ENCODE measurements around the gene FSIP1. TPM values are rescaled to one million over a fixed set of nuclear protein-coding genes. Genes with fewer than 3 reads are reported as not detected.

The FSIP1 gene
- total RNA-seq, 2 donors from 2014 or later, result 0.31 to 1.5 TPM

DNA sequence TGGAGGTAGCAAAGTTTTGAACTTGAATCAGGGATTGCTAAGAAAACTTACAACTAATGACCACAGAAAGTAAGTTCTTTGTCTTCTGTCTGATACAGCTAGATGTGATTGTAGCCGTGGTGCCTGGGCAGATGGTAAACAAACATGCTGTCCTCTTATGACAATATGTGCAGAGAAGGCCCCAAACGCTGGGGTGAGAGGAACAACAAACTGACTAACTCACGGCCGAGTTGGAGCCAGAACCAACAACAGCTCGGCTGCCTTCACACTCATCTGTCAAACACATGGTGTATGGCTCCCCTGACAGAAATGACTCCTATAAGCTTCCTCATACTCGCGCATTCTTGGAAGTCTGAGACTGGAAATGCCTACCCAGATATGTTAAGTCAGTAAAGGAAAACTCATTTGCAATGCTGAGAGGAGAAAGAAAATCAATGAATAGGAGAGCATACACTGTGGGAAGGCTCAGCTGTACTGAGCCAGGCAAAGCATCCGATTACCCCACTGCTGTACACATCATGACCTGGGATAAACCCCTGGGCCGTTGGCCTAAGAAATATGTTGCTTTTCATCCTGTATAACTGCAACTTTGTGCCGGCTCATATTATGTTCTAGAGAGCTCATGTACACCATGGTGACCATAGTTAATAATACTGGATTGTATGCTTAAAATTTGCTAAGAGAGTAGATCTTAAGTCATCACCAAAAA is 196.1 kb downstream of the FSIP1 start:
- peaks cover 6% of the 10 kb centered on the region for H3K36me3 Mint-ChIP-seq
- H3K9me3 Mint-ChIP-seq, result no peaks in the 10 kb centered on the region
- no peak overlapping the region for H3K4me3 Mint-ChIP-seq
- no peak for ATAC-seq
- peaks cover 2 to 3% of the 10 kb centered on the region in 2 donors for H3K27me3 Mint-ChIP-seq
- no peak overlapping the region for H3K27ac Mint-ChIP-seq
- peaks cover 19 to 25% of the 10 kb centered on the region in 2 donors for H3K4me1 Mint-ChIP-seq (ENCODE audit: low read depth in 2 of 2)
- no peak for DNase-seq (ENCODE audit: low spot score)

DNA sequence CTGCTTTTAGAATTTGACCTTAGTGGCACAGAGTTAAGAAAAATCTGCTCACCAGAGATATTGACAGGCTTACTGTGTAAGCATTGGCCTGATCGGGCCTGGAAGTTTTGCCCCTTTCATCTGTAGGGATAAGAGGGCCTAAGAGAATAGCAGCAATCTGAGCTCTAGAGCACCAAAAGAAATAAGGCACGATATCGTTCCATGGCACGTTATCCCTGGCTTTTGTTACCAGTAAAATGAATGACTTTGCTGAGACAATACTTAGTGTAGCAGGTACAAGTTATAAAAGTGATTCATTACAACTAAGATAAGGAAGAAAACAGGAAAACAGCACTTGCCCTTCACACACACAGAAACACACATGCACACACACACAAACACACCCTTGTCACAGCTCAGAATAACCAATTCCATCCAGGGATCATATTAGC is 196.8 kb downstream of the FSIP1 start:
- Mint-ChIP-seq H3K36me3 (peaks cover 1% of the 10 kb centered on the region), H3K4me1 (ENCODE audit: low read depth in 2 of 2) (peaks cover 25 to 31% of the 10 kb centered on the region in 2 donors), H3K9me3 (no peaks in the 10 kb centered on the region), H3K27ac (no peak overlapping the region), H3K27me3 (peaks cover 4 to 6% of the 10 kb centered on the region in 2 donors), H3K4me3 (no peak overlapping the region)
- DNase-seq (ENCODE audit: low spot score), result no peak
- ATAC-seq, result no peak

DNA sequence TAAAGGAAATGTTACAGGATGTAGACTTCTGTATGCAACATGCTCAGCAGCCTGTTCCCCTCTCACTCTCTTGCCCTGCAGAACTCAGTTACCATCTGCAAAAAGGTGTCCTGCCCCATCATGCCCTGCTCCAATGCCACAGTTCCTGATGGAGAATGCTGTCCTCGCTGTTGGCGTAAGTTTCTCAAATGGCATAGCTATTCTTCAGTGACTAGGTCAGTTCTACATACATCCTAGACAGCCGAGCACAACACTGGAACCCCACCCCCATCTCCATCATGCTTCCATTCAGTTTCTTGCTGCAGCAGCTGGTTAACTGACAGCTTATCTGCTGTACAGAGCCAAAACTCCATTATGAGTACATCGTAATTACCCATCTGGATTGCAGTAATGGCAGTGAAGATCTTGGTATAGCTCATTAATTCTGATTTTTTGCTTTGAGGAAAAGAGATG is 197.2 kb downstream of the FSIP1 start:
- Mint-ChIP-seq H3K4me1 (ENCODE audit: low read depth in 2 of 2) (peaks cover 25 to 31% of the 10 kb centered on the region in 2 donors), H3K27ac (no peak overlapping the region), H3K9me3 (no peaks in the 10 kb centered on the region), H3K4me3 (no peak overlapping the region), H3K27me3 (peaks cover 4 to 6% of the 10 kb centered on the region in 2 donors), H3K36me3 (no peaks in the 10 kb centered on the region)
- ATAC-seq (no peak), DNase-seq (ENCODE audit: low spot score) (no peak)

DNA sequence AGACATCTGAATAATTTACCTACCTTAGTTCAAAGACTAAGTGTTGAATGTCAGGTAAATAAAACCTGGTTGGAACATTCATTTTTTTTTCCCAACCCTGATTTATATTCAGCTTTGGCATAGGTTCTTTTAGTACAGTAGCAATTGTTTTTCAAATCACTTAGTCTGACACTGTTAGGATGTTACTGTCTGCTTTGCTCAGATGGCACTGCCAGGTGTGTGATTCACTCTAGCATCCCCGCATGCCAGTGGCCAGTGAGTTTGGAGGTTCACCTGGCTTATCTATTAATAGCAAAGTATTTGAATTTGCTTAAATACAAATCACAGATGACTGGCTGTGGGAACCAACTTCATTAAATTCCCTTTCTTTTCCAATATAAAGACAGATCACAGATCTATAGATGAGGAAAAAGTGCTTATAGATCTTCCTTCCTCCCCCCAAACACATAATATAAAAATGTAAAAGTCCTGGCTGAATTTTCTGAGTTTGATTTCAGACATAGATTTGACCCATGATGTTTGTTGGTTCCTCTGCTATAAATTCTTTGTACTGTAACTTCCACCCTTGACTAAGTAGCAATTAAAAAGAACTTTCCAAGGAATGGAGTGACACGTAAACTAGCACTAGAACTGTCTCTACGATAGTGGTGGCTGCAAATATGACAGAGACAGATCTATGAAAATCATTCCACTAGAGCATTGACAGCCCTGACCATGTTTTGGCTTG is 197.8 kb downstream of the FSIP1 start:
- H3K9me3 Mint-ChIP-seq, result no peaks in the 10 kb centered on the region
- H3K27ac Mint-ChIP-seq, result no peak overlapping the region
- H3K36me3 Mint-ChIP-seq, result no peaks in the 10 kb centered on the region
- peaks cover 26 to 33% of the 10 kb centered on the region in 2 donors for H3K4me1 Mint-ChIP-seq (ENCODE audit: low read depth in 2 of 2)
- ATAC-seq (no peak), DNase-seq (ENCODE audit: low spot score) (no peak)
- H3K4me3 Mint-ChIP-seq, result no peak overlapping the region
- H3K27me3 Mint-ChIP-seq, result peaks cover 4 to 6% of the 10 kb centered on the region in 2 donors

DNA sequence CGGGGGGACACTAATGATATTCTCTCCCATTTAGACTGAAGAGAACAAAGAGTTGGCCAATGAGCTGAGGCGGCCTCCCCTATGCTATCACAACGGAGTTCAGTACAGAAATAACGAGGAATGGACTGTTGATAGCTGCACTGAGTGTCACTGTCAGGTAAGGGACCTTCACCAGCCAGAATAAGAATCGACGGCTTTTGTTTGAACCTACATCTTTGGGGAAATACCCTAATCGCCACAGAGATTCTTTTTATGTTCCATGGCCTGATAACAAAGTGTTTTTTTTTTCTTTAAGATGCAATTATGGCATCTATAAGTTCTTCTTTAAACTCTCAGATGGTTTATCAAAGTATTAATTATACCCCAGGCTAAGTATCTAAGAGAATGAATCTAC is 198.4 kb downstream of the FSIP1 start:
- peaks cover 30 to 38% of the 10 kb centered on the region in 2 donors for H3K4me1 Mint-ChIP-seq (ENCODE audit: low read depth in 2 of 2)
- H3K27me3 Mint-ChIP-seq, result peaks cover 4 to 6% of the 10 kb centered on the region in 2 donors
- H3K27ac Mint-ChIP-seq, result no peak overlapping the region
- H3K9me3 Mint-ChIP-seq, result no peaks in the 10 kb centered on the region
- H3K4me3 Mint-ChIP-seq, result no peak overlapping the region
- no peaks in the 10 kb centered on the region for H3K36me3 Mint-ChIP-seq
- DNase-seq (ENCODE audit: low spot score), result no peak
- ATAC-seq, result no peak

DNA sequence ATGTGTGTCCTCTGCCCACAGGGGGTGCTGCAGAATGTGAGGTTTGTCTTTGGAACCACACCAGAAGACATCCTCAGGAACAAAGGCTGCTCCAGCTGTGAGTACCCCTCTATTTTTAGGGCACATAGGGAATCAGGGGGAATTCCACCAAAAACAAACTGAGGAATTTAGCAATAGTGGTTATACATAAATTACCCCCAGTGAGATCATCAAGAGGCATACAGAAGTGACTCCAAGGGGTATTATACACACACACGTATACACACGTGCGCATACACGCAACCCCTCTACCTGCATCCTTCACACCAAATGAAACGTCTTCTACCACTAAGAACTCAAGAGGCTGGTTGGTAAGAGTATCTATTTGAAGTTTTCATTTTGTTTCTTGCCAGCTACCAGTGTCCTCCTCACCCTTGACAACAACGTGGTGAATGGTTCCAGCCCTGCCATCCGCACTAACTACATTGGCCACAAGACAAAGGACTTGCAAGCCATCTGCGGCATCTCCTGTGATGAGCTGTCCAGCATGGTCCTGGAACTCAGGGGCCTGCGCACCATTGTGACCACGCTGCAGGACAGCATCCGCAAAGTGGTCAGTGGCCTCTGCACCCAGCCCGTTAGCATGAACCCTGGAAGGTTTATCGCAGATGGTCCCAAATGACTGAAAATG is 198.9 kb downstream of the FSIP1 start:
- Mint-ChIP-seq H3K27me3 (peaks cover 4 to 11% of the 10 kb centered on the region in 2 donors), H3K36me3 (no peaks in the 10 kb centered on the region), H3K4me1 (ENCODE audit: low read depth in 2 of 2) (peaks cover 30 to 38% of the 10 kb centered on the region in 2 donors), H3K27ac (no peak overlapping the region), H3K9me3 (no peaks in the 10 kb centered on the region), H3K4me3 (no peak overlapping the region)
- DNase-seq (ENCODE audit: low spot score), result no peak
- no peak for ATAC-seq

DNA sequence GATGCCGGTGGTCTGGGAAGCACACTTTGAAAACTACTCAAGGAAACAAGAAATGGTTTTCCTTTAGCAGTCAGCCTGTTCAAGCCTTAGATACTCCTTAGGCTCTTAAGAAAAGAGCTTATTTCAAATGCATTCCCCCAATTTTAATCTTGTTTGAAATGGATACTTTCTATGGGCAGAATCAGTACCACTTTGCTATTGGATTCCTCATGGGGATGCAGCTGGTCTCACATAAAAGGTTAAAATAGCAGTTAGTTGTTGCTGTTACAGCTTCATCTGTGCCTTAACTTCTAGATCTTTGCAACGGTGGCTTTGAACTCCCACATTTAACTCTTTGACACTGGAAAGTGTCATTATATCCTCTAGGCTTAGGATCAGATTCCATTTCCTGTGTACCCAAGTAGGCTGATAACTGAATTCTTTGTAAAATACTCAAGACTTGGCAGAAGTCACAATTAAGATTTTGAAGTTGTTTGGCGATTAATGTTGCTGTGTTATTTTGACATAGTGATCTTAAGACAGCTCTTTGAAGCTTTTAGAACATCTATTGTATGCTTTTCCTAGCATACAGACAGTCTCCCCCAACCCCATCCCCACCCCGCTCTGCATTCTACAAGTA is 199.6 kb downstream of the FSIP1 start:
- H3K9me3 Mint-ChIP-seq, result no peaks in the 10 kb centered on the region
- H3K4me1 Mint-ChIP-seq (ENCODE audit: low read depth in 2 of 2), result peaks cover 29 to 36% of the 10 kb centered on the region in 2 donors
- no peaks in the 10 kb centered on the region for H3K36me3 Mint-ChIP-seq
- no peak overlapping the region for H3K4me3 Mint-ChIP-seq
- peaks cover 4 to 17% of the 10 kb centered on the region in 2 donors for H3K27me3 Mint-ChIP-seq
- no peak for DNase-seq (ENCODE audit: low spot score)
- no peak for ATAC-seq
- no peak overlapping the region for H3K27ac Mint-ChIP-seq

DNA sequence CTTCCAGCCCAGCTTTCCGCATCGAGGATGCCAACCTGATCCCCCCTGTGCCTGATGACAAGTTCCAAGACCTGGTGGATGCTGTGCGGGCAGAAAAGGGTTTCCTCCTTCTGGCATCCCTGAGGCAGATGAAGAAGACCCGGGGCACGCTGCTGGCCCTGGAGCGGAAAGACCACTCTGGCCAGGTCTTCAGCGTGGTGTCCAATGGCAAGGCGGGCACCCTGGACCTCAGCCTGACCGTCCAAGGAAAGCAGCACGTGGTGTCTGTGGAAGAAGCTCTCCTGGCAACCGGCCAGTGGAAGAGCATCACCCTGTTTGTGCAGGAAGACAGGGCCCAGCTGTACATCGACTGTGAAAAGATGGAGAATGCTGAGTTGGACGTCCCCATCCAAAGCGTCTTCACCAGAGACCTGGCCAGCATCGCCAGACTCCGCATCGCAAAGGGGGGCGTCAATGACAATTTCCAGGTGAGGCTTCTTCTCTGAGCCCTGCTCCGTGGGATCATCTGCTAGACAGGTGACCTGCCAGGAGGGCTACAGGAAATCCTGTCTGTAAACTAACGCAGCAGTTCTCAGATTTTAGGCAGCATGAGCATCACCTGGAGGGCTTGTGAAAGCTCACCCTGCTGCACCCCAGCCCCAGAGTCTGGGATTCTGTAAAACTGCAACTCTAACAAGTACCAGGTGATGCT is 200.2 kb downstream of the FSIP1 start:
- ATAC-seq, result no peak
- Mint-ChIP-seq H3K4me1 (ENCODE audit: low read depth in 2 of 2) (peaks cover 25 to 33% of the 10 kb centered on the region in 2 donors), H3K27ac (no peak overlapping the region), H3K9me3 (no peaks in the 10 kb centered on the region), H3K27me3 (peaks cover 4 to 23% of the 10 kb centered on the region in 2 donors), H3K4me3 (peak overlapping the region; percentile 87), H3K36me3 (no peaks in the 10 kb centered on the region)
- no peak for DNase-seq (ENCODE audit: low spot score)

DNA sequence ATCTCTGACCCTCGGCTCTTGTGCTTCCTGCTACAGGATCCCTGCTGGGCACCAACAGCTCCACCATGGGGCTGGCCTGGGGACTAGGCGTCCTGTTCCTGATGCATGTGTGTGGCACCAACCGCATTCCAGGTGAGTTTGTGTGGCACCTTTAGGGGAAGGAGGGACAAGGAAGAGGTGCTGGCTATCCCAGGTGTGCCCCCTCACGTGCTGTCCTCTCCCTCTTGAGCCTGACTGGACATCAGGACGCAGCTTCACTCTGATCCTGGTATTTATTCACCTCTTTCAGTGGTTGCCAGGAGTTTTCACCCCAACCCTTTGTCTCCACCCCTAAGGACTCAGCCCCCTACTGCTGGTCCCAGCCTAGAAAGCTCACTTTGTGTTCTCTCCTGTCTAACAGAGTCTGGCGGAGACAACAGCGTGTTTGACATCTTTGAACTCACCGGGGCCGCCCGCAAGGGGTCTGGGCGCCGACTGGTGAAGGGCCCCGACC is 200.8 kb downstream of the FSIP1 start:
- peaks cover 7 to 29% of the 10 kb centered on the region in 2 donors for H3K27me3 Mint-ChIP-seq
- peak overlapping the region; percentile 87 for H3K4me3 Mint-ChIP-seq
- DNase-seq (ENCODE audit: low spot score), result no peak
- no peaks in the 10 kb centered on the region for H3K9me3 Mint-ChIP-seq
- no peaks in the 10 kb centered on the region for H3K36me3 Mint-ChIP-seq
- no peak for ATAC-seq
- H3K4me1 Mint-ChIP-seq (ENCODE audit: low read depth in 2 of 2), result peaks cover 25 to 33% of the 10 kb centered on the region in 2 donors
- H3K27ac Mint-ChIP-seq, result peak overlapping the region in 1 of 2 donors; percentile 6

DNA sequence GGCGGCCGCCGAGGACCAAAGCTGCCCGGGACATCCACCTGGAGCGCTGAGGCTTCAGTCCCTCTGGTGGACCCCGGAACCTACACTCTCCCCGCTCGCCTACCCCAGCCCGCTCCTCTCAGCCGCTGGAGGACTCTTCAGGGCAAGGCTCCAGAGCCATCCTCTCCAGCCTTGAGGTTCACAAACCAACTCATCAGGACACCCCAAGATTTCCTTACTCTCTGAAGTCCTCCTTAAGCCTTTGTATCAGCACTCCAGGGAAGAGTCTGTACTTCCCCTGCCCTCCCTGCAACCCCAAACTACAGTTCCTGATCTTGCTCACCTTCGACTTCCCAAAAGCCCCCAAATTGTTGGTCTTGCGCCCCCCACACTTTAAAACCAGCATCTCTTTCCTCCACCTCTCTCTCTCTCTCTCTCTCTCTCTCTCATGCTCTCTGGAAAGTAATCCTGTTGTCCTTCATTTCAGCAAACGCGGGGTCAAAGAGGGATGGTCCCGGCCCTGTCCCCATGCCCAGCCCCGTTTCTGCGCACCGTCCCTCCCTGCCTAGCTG is 201.3 kb downstream of the FSIP1 start:
- no peaks in the 10 kb centered on the region for H3K36me3 Mint-ChIP-seq
- peak overlapping the region in 1 of 2 donors; percentile 6 for H3K27ac Mint-ChIP-seq
- H3K9me3 Mint-ChIP-seq, result no peaks in the 10 kb centered on the region
- peaks cover 9 to 34% of the 10 kb centered on the region in 2 donors for H3K27me3 Mint-ChIP-seq
- H3K4me1 Mint-ChIP-seq (ENCODE audit: low read depth in 2 of 2), result peaks cover 25 to 33% of the 10 kb centered on the region in 2 donors
- DNase-seq (ENCODE audit: low spot score), result no peak
- peak in 1 of 2 donors; percentile 2 for ATAC-seq
- H3K4me3 Mint-ChIP-seq, result peak overlapping the region; percentile 87

DNA sequence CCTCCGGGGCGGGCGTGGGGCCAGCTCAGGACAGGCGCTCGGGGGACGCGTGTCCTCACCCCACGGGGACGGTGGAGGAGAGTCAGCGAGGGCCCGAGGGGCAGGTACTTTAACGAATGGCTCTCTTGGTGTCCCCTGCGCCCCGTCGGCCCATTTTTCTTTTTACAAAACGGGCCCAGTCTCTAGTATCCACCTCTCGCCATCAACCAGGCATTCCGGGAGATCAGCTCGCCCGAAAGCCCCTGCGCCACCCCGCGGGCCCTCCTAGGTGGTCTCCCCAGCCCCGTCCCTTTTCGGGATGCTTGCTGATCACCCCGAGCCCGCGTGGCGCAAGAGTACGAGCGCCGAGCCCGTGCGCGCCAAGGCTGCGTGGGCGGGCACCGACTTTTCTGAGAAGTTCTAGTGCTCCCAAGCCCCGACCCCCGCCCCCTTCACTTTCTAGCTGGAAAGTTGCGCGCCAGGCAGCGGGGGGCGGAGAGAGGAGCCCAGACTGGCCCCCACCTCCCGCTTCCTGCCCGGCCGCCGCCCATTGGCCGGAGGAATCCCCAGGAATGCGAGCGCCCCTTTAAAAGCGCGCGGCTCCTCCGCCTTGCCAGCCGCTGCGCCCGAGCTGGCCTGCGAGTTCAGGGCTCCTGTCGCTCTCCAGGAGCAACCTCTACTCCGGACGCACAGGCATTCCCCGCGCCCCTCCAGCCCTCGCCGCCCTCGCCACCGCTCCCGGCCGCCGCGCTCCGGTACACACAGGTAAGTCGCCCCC is 202.0 kb downstream of the FSIP1 start, which contains the start of gene THBS1:
THBS1 (plus strand) TSS at position 595 of the 757 bp plus-strand sequence. CDS start 779 bp downstream, outside the sequence.
- H3K4me1 Mint-ChIP-seq (ENCODE audit: low read depth in 2 of 2), result peaks cover 23 to 31% of the 10 kb centered on the region in 2 donors
- peaks cover 10 to 39% of the 10 kb centered on the region in 2 donors for H3K27me3 Mint-ChIP-seq
- DNase-seq (ENCODE audit: low spot score) (no peak), ATAC-seq (peak; percentile 50 to 66)
- H3K27ac Mint-ChIP-seq, result peak within 1 kb of the TSS in 1 of 2 donors; percentile 6
- no peaks in the 10 kb centered on the region for H3K9me3 Mint-ChIP-seq
- H3K4me3 Mint-ChIP-seq, result peak within 1 kb of the TSS; percentile 87
- H3K36me3 Mint-ChIP-seq, result no peaks in the 10 kb centered on the region

DNA sequence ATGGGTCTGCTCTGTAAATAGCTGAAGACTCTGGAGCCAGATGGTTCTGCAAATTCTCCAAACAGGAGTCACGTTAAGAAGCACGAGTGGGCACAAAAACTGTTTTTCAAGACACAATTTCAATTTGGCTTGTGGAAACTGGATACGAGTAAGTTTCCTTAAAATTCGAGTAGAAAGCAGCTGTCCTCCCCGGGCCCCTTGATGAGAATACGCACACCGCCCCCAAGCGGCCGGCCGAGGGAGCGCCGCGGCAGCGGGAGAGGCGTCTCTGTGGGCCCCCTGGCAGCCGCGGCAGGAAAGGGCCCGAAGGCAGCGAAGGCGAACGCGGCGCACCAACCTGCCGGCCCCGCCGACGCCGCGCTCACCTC is 202.5 kb downstream of the FSIP1 start:
- DNase-seq (ENCODE audit: low spot score), result peak; percentile 90
- Mint-ChIP-seq H3K36me3 (no peaks in the 10 kb centered on the region), H3K4me3 (peak overlapping the region; percentile 87), H3K9me3 (no peaks in the 10 kb centered on the region), H3K4me1 (ENCODE audit: low read depth in 2 of 2) (peaks cover 17 to 26% of the 10 kb centered on the region in 2 donors), H3K27ac (no peak overlapping the region), H3K27me3 (peaks cover 14 to 45% of the 10 kb centered on the region in 2 donors)
- peak; percentile 93 for ATAC-seq
